Psoas muscle (tissue), 8 donors: ENCODE data around the gene ZNF275. TPM values are rescaled to one million over a fixed set of nuclear protein-coding genes. Genes with fewer than 3 reads are reported as not detected.
"Not testable (repeated sequence)": the region's sequence is repeated elsewhere in the genome, so short reads cannot be mapped to it uniquely, and the experiment has no call there.

Experiments
- ATAC-seq, 4 donors: fragments of 200-7000 bp; cut with Tn5 transposase; one replicate each; pipeline ENCODE4 v1.9.1; 2020; ENCODE audit warnings: moderate library complexity in 3 of 4, mild to moderate bottlenecking in 2 of 4
- DNase-seq, 2 donors: peaks; one replicate each; pipeline ENCODE4 v3.0.0-alpha.2; 2020
- H3K27ac ChIP-seq: fragments of 200-600 bp; one replicate; pipeline ENCODE4 v1.8.0; 2022
- H3K27me3 ChIP-seq, 3 donors: fragments of 200-600 bp in 1 of 3; one replicate each; pipeline versions ENCODE4 v1.6.1 to v1.8.0; 2013 to 2022; ENCODE audit warnings: low read length in 2 of 3, mild to moderate bottlenecking in 2 of 3, moderate library complexity in 1 of 3; ENCODE audit not compliant: insufficient read depth in 3 of 3
- H3K36me3 ChIP-seq, 2 donors: fragments of 200-600 bp in 1 of 2; one replicate each; pipeline versions ENCODE4 v1.6.1 to v1.8.0; 2013 to 2022; ENCODE audit warnings: low read depth in 1 of 2, mild to moderate bottlenecking in 1 of 2, moderate library complexity in 1 of 2; ENCODE audit not compliant: insufficient read depth in 1 of 2
- H3K4me1 ChIP-seq: fragments of 200-600 bp; one replicate; pipeline ENCODE4 v1.8.0; 2022
- H3K4me3 ChIP-seq: fragments of 200-600 bp; one replicate; pipeline ENCODE4 v1.8.0; 2022; ENCODE audit warnings: mild to moderate bottlenecking
- H3K9me3 ChIP-seq: fragments of 200-600 bp; one replicate; pipeline ENCODE4 v1.8.0; 2022
- WGBS, 3 donors: extraction: QIAGEN DNeasy Blood & Tissue Kit; methylation state at CpG; one replicate each; pipeline versions ENCODE4 v1.1.6 to v1.1.7; 2013; 5-methylcytosine and 5-hydroxymethylcytosine counted together
- intact Hi-C, 2 donors: fragments of 100-400 bp; cut with DNase I; formaldehyde crosslinking; loops; one replicate each; pipeline versions ENCODE4 v1.11.0 to v1.14.2; 2022
- polyA plus RNA-seq, 3 donors: library from polyadenylated mRNA; stranded (reverse); fragments of 200-250 nt; gene quantifications; one replicate each; pipeline ENCODE4 v1.2.3, GENCODE V29; 2013
- total RNA-seq, 4 donors: library from RNA; stranded (reverse); fragmentation: NEBNext Ultra II Directional in 2 of 4; extraction: Animal tissue kit (Norgen Biotek cat#: 25700) in 2 of 4; gene quantifications; one replicate each; pipeline versions ENCODE4 v1.2.1 to v1.2.4, GENCODE V29; 2021 to 2023
- TF ChIP-seq, protein P1 (sequence below): fragments of 200-600 bp; IDR thresholded peaks from one replicate; pipeline ENCODE4 v1.8.0; 2022; ENCODE audit warnings: antibody characterized with exemption
- donor health status: healthy with polysubstance abuse.
- donor health status: DM: no; HTN: no; CAD: no; lungs with moderate emphysema.
- donor health status: Bipolar disorder and iron deficiency.
- donor health status: healthy.
- donor health status: DM: yes; HTN: yes; CAD: no.
- donor health status: DM: no; HTN: no; CAD: no.
- donor health status: DM: no; HTN: no; CAD: no.
- donor health status: DM: yes; HTN: yes; CAD: no.

The ZNF275 gene
- total and polyA plus RNA-seq, 7 donors: 2.4 to 7.7 (median 5.5) TPM

DNA sequence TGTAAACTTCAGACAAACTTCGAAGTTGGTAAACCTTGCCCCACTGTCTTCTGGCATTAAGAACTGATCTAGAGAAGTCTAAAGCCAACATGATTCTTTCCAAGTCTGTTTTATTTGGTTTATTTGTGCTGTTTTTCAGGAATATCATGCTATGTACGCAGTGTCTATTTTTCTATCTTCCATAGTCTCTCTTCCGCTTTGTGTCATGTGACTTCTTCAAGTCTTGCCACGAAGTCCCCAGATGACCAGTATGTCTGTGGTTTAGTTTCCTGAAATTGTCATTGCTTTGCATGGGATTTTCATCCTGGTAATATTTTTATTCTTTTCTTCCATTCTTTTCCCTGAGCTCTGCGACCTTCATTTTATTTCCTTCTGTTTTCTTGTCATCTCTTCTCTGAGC, 52.1 kb downstream of the ZNF275 start:
- H3K4me3 ChIP-seq: no peak overlapping the region
- no peaks in the 10 kb centered on the region for H3K4me1 ChIP-seq
- no peak overlapping the region for H3K27ac ChIP-seq
- H3K9me3 ChIP-seq: no peaks in the 10 kb centered on the region
- ATAC-seq (no peak), DNase-seq (no peak)
- peaks cover 0 to 6% (median 0%) of the 10 kb centered on the region in 3 donors for H3K27me3 ChIP-seq
- 73 to 84% (median 83%) methylated on average over 5 of the region's 5 CpGs for WGBS, 3 donors
- H3K36me3 ChIP-seq: no peaks in the 10 kb centered on the region
- intact Hi-C loops: no loop called here
- TF ChIP-seq, protein P1, sequence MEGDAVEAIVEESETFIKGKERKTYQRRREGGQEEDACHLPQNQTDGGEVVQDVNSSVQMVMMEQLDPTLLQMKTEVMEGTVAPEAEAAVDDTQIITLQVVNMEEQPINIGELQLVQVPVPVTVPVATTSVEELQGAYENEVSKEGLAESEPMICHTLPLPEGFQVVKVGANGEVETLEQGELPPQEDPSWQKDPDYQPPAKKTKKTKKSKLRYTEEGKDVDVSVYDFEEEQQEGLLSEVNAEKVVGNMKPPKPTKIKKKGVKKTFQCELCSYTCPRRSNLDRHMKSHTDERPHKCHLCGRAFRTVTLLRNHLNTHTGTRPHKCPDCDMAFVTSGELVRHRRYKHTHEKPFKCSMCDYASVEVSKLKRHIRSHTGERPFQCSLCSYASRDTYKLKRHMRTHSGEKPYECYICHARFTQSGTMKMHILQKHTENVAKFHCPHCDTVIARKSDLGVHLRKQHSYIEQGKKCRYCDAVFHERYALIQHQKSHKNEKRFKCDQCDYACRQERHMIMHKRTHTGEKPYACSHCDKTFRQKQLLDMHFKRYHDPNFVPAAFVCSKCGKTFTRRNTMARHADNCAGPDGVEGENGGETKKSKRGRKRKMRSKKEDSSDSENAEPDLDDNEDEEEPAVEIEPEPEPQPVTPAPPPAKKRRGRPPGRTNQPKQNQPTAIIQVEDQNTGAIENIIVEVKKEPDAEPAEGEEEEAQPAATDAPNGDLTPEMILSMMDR: no peak

DNA sequence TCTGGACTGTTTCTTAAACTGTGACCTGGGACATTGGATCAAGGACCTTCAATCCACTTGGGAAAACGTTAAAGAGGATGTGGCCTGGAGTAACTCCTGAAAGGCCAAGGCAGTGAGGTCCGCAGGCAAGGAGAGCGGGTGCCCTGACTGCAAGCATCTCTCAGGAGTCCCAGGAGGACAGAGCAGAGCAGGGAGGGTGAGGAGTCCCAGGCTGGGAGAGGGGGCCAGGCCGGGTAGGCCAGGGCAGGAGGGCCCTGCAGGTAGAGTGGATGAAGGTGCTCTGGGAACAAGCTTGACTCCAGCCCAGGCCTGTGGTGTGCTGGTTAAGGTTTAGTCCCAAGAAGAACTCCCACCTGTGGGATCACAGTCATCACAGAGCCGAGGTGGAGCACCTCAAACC, 53.4 kb downstream of the ZNF275 start:
- ATAC-seq: no peak
- no peaks in the 10 kb centered on the region for H3K9me3 ChIP-seq
- whole genome bisulfite sequencing, 3 donors: 64 to 76% (median 73%) methylated on average over 3 to 5 of the region's 5 CpGs

DNA sequence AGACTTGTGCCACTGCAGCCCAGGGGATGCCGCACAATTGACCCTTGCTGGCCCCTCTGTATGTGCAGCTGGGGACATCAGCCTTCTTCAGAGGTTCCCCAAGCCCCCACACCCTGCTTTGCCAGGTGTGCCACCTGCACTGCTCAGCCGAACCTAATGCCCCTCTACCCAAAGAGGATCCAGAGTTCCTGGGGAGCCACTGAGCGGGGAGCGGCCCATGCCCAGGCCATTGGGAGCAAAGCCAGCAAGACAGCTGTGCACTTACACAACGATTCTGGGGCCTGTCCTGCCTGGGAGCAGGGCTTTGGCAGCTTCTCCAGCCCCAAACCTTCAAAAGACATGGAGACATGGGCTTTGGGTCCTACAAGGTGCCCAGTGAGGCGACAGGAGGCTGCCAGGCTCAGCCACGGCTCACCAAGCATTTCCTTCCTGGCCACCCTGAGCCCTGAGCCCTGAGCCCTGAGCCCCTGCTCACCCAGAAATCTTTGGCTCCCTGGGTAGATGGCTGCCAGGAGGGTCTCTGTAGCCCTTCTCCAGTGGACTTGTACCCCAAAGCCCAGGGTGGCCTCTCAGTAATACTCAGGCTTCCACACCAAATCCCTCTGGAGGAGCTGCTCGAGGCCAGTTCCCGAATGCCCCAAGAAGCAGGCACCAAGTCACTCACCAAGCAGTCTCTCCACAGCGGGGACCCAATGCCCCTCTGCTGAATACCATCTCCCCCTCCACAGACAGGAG, 54.2 kb downstream of the ZNF275 start:
- DNase-seq (no peak), ATAC-seq (no peak)
- intact Hi-C loops: no loop called here

More for the DNA sequence above, 53.4 kb downstream of the ZNF275 start:
- Histone ChIP-seq H3K36me3 (no peaks in the 10 kb centered on the region), H3K27me3 (peaks cover 0 to 6% (median 0%) of the 10 kb centered on the region in 3 donors), H3K4me1 (no peaks in the 10 kb centered on the region), H3K4me3 (no peak overlapping the region), H3K27ac (no peak overlapping the region)
- intact Hi-C loops: no loop called here
- no peak for DNase-seq
- TF ChIP-seq, protein P1: no peak

DNA sequence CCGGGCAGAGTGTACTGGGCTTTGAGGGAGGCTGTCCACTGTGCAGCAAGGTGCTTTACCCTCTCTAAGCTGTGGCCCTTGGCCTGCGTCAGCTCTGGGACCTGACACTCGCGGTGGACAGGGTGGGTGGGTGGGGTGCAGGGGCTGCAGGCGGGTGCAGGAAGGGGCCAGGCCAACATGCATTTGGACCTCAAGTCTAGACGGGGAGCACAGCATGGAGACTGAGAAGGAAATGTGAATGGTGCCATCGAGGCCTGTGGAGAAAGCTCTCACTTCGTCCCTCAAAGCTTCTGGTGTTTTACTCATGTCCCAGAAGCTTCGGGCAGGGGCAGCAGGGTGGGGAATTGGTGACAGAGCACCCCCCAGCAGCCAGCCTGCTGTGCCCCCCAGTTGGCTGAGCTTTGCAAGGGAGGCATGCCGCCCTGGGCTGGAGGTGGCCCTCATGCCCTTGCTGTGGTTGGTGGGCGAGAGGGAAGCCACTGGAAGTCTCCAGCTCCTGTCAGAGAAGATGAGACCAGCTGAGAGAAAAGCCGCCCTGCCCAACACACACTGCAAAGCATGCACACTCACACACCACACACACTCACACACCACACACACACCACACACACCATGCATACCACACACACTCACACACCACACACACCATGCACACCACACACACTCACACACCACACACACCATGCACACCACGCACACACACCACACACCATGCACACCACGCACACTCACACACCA, 54.9 kb downstream of the ZNF275 start:
- Histone ChIP-seq H3K4me3 (no peak overlapping the region), H3K9me3 (no peaks in the 10 kb centered on the region), H3K27me3 (peaks cover 0 to 6% (median 0%) of the 10 kb centered on the region in 3 donors), H3K36me3 (no peaks in the 10 kb centered on the region), H3K27ac (no peak overlapping the region), H3K4me1 (no peaks in the 10 kb centered on the region)
- intact Hi-C loops: no loop called here
- no peak for ATAC-seq
- WGBS, 3 donors: 84 to 88% (median 86%) methylated on average over 9 to 14 of the region's 14 CpGs
- DNase-seq: no peak
- TF ChIP-seq, protein P1: no peak

More for the DNA sequence above, 54.2 kb downstream of the ZNF275 start:
- H3K36me3 ChIP-seq: no peaks in the 10 kb centered on the region
- TF ChIP-seq, protein P1: no peak
- 61 to 91% (median 68%) methylated on average over 4 to 10 of the region's 10 CpGs for WGBS, 3 donors
- H3K4me3 ChIP-seq: no peak overlapping the region
- no peaks in the 10 kb centered on the region for H3K9me3 ChIP-seq
- peaks cover 0 to 6% (median 0%) of the 10 kb centered on the region in 3 donors for H3K27me3 ChIP-seq
- H3K4me1 ChIP-seq: no peaks in the 10 kb centered on the region
- H3K27ac ChIP-seq: no peak overlapping the region

DNA sequence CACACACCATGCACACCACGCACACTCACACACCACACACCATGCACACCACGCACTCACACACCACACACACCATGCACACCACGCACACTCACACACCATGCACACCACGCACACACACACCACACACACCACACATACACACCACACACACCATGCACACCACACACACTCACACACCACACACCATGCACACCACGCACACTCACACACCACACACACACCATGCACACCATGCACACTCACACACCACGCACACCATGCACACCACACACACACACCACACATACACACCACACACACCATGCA, 55.5 kb downstream of the ZNF275 start:
- 96 to 98% (median 97%) methylated on average over 5 to 6 of the region's 6 CpGs for WGBS, 3 donors
- H3K36me3 ChIP-seq, H3K4me3 ChIP-seq, H3K9me3 ChIP-seq, H3K27ac ChIP-seq, H3K27me3 ChIP-seq, H3K4me1 ChIP-seq, ATAC-seq, DNase-seq, intact Hi-C loops: not testable (repeated sequence)
